ENCODE data around the gene GFPT2.

Gene GFPT2

DNA sequence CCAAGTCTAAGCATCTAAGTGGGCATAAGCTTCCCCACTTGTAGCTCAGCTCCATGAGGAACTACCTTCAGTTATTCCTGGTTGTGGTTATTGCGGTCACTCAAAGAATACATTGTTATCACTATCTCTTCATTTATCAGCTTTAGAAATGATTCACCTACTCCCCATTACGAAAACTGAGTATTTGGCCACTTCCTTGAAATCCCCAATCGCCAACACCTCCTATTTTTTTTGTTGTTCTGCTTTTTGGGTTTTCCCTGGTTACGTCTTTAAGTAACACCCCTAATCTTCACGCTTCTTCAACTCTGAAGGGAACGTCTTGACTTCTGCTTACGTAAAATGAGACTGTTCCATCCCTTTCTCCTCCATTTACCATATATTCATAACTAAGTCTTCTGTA is 81.9 kb downstream of the GFPT2 start:
- DNase-seq: no peak

GRCh38 chr5:180259260-180259611 is 93.9 kb downstream of the GFPT2 start:
- no peak for DNase-seq

GRCh38 chr5:180253036-180253824 is 99.9 kb downstream of the GFPT2 start:
- no peak for DNase-seq

DNA sequence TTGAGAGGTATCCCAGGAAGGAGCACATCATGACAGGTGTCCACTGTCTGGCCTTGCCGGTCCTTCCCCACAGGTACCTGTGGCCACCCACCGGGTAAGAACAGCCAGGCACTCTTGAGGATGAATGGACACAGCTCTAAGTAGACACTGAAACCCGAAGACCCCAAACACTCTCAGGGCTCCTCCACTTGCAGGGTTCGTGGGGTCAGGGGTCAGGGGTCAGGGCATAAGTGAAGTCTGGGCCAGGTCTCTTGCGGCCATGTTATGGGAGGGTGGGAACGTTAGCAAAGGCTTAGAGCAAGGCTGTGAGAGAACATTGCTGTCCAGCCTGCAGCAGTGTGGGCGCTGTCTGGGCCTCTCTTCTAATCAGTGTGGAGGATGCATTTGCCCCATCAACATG is 101.2 kb downstream of the GFPT2 start:
- DNase-seq: no peak

- DNase-seq: no peak
Observed at GRCh38 chr5:180251141-180251540, 102.0 kb downstream of the GFPT2 start.

All from KG1 (cell line).